SU-DHL-6 (cell line): ENCODE measurements around the gene STAC.
"Not testable (repeated sequence)": the region's sequence is repeated elsewhere in the genome, so short reads cannot be mapped to it uniquely, and the experiment has no call there.

ENCODE experiments used
- EZH2phosphoT487 ChIP-seq: fragments of 200-600 bp; sonication (generic), shearing (Covaris generic); conservative IDR thresholded peaks from 2 replicates; pipeline ENCODE4 v1.6.1; 2018; ENCODE audit warnings: mild to moderate bottlenecking, antibody characterized with exemption, low read length, moderate library complexity, mixed read lengths
- TF ChIP-seq, protein P1 (sequence below): fragments of 200-600 bp; sonication (generic); IDR thresholded peaks from one replicate; pipeline ENCODE4 v1.5.1; 2017; ENCODE audit warnings: antibody characterized with exemption, mild to moderate bottlenecking, low read length, moderate library complexity; ENCODE audit not compliant: insufficient read depth, poor library complexity, severe bottlenecking

DNA sequence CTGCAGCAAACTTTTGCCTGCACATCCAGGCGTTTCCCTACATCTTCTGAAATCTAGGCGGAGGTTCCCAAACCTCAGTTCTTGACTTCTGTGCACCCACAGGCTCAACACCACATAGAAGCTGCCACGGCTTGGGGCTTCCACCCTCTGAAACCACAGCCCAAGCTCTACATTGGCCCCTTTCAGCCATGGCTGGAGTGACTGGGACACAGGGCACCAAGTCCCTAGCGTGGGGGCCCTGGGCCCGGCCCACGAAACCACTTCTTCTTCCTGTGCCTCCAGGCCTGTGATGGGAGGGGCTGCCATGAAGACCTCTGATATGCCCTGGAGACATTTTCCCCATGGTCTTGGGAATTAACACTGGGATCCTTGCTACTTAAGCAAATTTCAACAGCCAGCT lies 91.7 kb downstream of the STAC start:
- TF ChIP-seq, protein P1, sequence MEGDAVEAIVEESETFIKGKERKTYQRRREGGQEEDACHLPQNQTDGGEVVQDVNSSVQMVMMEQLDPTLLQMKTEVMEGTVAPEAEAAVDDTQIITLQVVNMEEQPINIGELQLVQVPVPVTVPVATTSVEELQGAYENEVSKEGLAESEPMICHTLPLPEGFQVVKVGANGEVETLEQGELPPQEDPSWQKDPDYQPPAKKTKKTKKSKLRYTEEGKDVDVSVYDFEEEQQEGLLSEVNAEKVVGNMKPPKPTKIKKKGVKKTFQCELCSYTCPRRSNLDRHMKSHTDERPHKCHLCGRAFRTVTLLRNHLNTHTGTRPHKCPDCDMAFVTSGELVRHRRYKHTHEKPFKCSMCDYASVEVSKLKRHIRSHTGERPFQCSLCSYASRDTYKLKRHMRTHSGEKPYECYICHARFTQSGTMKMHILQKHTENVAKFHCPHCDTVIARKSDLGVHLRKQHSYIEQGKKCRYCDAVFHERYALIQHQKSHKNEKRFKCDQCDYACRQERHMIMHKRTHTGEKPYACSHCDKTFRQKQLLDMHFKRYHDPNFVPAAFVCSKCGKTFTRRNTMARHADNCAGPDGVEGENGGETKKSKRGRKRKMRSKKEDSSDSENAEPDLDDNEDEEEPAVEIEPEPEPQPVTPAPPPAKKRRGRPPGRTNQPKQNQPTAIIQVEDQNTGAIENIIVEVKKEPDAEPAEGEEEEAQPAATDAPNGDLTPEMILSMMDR: not testable (repeated sequence)
- not testable (repeated sequence) for TF ChIP-seq EZH2phosphoT487
